HG03575 (cell line): ENCODE measurements around the gene KATNAL1.

Experiments used
- ATAC-seq: cut with Tn5 transposase; IDR thresholded peaks from one replicate; pipeline ENCODE4 v1.9.1; 2021; ENCODE audit not compliant: unreplicated experiment, insufficient number of reproducible peaks, low FRiP score; ENCODE audit errors: extremely low read depth

The KATNAL1 gene

GRCh38 chr13:30334663-30335386 is 27.5 kb upstream of the KATNAL1 start:
- ATAC-seq = no peak

- ATAC-seq = no peak
Measured at GRCh38 chr13:30333616-30334015, 26.3 kb upstream of the KATNAL1 start.

GRCh38 chr13:30332456-30333143 is 25.2 kb upstream of the KATNAL1 start:
- peak; percentile 84 for ATAC-seq

- ATAC-seq = no peak
Measured at GRCh38 chr13:30331331-30331771, 24.0 kb upstream of the KATNAL1 start.

GRCh38 chr13:30329009-30329585 is 21.7 kb upstream of the KATNAL1 start:
- no peak for ATAC-seq

- no peak for ATAC-seq
Measured at GRCh38 chr13:30325668-30326067, 18.3 kb upstream of the KATNAL1 start.

- ATAC-seq = no peak
Measured at GRCh38 chr13:30323524-30323923, 16.2 kb upstream of the KATNAL1 start.

GRCh38 chr13:30322428-30322827 is 15.1 kb upstream of the KATNAL1 start:
- no peak for ATAC-seq

- no peak for ATAC-seq
Measured at GRCh38 chr13:30321256-30321655, 13.9 kb upstream of the KATNAL1 start.

GRCh38 chr13:30319655-30320054 is 12.3 kb upstream of the KATNAL1 start:
- ATAC-seq = no peak

- ATAC-seq = no peak
Measured at GRCh38 chr13:30319130-30319529, 11.8 kb upstream of the KATNAL1 start.

GRCh38 chr13:30318026-30318425 is 10.7 kb upstream of the KATNAL1 start:
- no peak for ATAC-seq

GRCh38 chr13:30314562-30314961 is 7.2 kb upstream of the KATNAL1 start:
- no peak for ATAC-seq

GRCh38 chr13:30314069-30314468 is 6.7 kb upstream of the KATNAL1 start:
- ATAC-seq = no peak

GRCh38 chr13:30313311-30313710 is 6.0 kb upstream of the KATNAL1 start:
- ATAC-seq = no peak

GRCh38 chr13:30312904-30313303 is 5.6 kb upstream of the KATNAL1 start:
- no peak for ATAC-seq

- ATAC-seq = no peak
Measured at GRCh38 chr13:30308548-30308947, 1.2 kb upstream of the KATNAL1 start.

- ATAC-seq = no peak
Measured at GRCh38 chr13:30307971-30308290, 580 bp upstream of the KATNAL1 start.

- ATAC-seq = no peak
Measured at GRCh38 chr13:30306762-30307193, 573 bp downstream of the KATNAL1 start.

GRCh38 chr13:30305456-30305970 is 1.8 kb downstream of the KATNAL1 start:
- ATAC-seq = no peak
